HEK293T (cell line): ENCODE data around the gene PRKCE.

Experiments
- ARNT ChIP-seq: fragments of 450-650 bp; IDR thresholded peaks from 2 replicates; pipeline ENCODE4 v1.6.1; 2017; ENCODE audit warnings: mild to moderate bottlenecking
- BHLHE40 ChIP-seq: fragments of 450-650 bp; IDR thresholded peaks from 2 replicates; pipeline ENCODE4 v1.6.1; 2016; ENCODE audit warnings: mild to moderate bottlenecking, moderate library complexity, borderline replicate concordance
- CTBP1 ChIP-seq: fragments of 450-650 bp; IDR thresholded peaks from 2 replicates; pipeline ENCODE4 v1.6.1; 2016; ENCODE audit warnings: borderline replicate concordance
- ELF4 ChIP-seq: fragments of 450-650 bp; IDR thresholded peaks from 2 replicates; pipeline ENCODE4 v1.6.1; 2017; ENCODE audit warnings: antibody characterized with exemption
- FOXA1 ChIP-seq: fragments of 450-650 bp; IDR thresholded peaks from 2 replicates; pipeline ENCODE4 v1.6.1; 2016; ENCODE audit warnings: mild to moderate bottlenecking
- FOXK2 ChIP-seq: fragments of 450-650 bp; IDR thresholded peaks from 2 replicates; pipeline ENCODE4 v1.6.1; 2016; ENCODE audit warnings: mild to moderate bottlenecking
- FOXM1 ChIP-seq: fragments of 450-650 bp; IDR thresholded peaks from 2 replicates; pipeline ENCODE4 v1.6.1; 2017; ENCODE audit warnings: mild to moderate bottlenecking, borderline replicate concordance
- HDGF ChIP-seq: fragments of 450-650 bp; IDR thresholded peaks from 2 replicates; pipeline ENCODE4 v1.6.1; 2017; ENCODE audit warnings: antibody characterized with exemption, borderline replicate concordance
- NFRKB ChIP-seq: fragments of 450-650 bp; IDR thresholded peaks from 2 replicates; pipeline ENCODE4 v1.6.1; 2016; ENCODE audit warnings: mild to moderate bottlenecking, moderate library complexity
- PKNOX1 ChIP-seq: fragments of 450-650 bp; IDR thresholded peaks from 2 replicates; pipeline ENCODE4 v1.6.1; 2016
- SP1 ChIP-seq: fragments of 450-650 bp; IDR thresholded peaks from 2 replicates; pipeline ENCODE4 v1.6.1; 2017
- SUZ12 ChIP-seq: fragments of 450-650 bp; IDR thresholded peaks from 2 replicates; pipeline ENCODE4 v1.6.1; 2016; ENCODE audit warnings: mild to moderate bottlenecking
- ZNF384 ChIP-seq: fragments of 450-650 bp; IDR thresholded peaks from 2 replicates; pipeline ENCODE4 v1.6.1; 2016

- TF ChIP-seq FOXK2 (no peak), ZNF384 (no peak), SP1 (no peak), ELF4 (no peak), NFRKB (no peak), HDGF (no peak), BHLHE40 (no peak), SUZ12 (no peak), FOXM1 (no peak), ARNT (no peak), PKNOX1 (no peak), CTBP1 (no peak), FOXA1 (no peak)
These were observed 64.3 kb downstream of the PRKCE start for GRCh38 chr2:45715601-45716379.
